ENCODE data around the gene FCRL6. TPM values are rescaled to one million over a fixed set of nuclear protein-coding genes. Genes with fewer than 3 reads are reported as not detected.

FCRL6 gene
- total RNA-seq, 1 donor from 2014 or later, result not detected

DNA sequence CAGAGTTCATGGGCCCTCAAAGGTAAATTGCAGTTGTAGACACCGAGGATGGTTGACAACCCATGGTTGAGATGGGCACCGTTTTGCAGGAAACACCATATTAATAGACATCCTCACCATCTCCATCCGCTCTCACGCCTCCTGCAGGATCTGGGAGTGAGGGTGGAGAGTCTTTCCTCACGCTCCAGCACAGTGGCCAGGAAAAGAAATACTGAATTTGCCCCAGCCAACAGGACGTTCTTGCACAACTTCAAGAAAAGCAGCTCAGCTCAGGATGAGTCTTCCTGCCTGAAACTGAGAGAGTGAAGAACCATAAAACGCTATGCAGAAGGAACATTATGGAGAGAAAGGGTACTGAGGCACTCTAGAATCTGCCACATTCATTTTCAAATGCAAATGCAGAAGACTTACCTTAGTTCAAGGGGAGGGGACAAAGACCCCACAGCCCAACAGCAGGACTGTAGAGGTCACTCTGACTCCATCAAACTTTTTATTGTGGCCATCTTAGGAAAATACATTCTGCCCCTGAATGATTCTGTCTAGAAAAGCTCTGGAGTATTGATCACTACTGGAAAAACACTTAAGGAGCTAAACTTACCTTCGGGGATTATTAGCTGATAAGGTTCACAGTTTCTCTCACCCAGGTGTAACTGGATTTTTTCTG lies 33.8 kb downstream of the FCRL6 start:
- Histone ChIP-seq H3K27me3 (no peaks in the 10 kb centered on the region), H3K9me3 (no peaks in the 10 kb centered on the region), H3K36me3 (peaks cover 0 to 4% of the 10 kb centered on the region in 2 donors), H3K4me1 (no peaks in the 10 kb centered on the region), H3K27ac (no peak overlapping the region), H3K4me3 (no peak overlapping the region)
- TF ChIP-seq, protein P1, sequence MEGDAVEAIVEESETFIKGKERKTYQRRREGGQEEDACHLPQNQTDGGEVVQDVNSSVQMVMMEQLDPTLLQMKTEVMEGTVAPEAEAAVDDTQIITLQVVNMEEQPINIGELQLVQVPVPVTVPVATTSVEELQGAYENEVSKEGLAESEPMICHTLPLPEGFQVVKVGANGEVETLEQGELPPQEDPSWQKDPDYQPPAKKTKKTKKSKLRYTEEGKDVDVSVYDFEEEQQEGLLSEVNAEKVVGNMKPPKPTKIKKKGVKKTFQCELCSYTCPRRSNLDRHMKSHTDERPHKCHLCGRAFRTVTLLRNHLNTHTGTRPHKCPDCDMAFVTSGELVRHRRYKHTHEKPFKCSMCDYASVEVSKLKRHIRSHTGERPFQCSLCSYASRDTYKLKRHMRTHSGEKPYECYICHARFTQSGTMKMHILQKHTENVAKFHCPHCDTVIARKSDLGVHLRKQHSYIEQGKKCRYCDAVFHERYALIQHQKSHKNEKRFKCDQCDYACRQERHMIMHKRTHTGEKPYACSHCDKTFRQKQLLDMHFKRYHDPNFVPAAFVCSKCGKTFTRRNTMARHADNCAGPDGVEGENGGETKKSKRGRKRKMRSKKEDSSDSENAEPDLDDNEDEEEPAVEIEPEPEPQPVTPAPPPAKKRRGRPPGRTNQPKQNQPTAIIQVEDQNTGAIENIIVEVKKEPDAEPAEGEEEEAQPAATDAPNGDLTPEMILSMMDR (IDR thresholded peaks at IDR 0.05), result peak in 1 of 3 experiments; percentile 16
- DNase-seq (ENCODE audit: low spot score in 2 of 2), result no peak
- intact Hi-C loops (cut with DNase I), result no loop called here

DNA sequence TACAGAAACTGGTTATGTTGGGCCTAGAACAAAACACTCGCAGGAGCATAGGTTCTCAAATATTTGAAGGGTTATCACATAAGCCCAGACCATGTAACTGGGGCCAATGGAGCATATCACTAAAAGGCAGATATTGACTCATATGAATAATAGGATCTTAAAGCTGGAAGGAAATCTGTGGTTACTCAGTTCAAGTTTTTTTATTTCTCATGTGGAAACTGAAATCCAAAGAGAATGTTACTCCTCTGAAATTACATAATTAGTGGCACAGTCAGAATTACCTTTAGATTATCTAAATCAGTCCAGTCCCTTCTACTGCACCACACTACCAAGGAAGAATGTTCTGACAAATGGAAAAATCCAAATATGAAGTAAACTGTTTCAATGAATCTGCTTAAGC lies 36.6 kb downstream of the FCRL6 start:
- intact Hi-C loops (cut with DNase I), result no loop called here
- no peak for DNase-seq (ENCODE audit: low spot score in 2 of 2)
- TF ChIP-seq, protein P1 (IDR thresholded peaks at IDR 0.05), result no peak

GRCh38 chr1:159839116-159839849 lies 37.1 kb downstream of the FCRL6 start:
- TF ChIP-seq, protein P1 (IDR thresholded peaks at IDR 0.05), result no peak
- no peaks in the 10 kb centered on the region for H3K27me3 ChIP-seq
- DNase-seq (ENCODE audit: low spot score in 2 of 2), result no peak
- no peaks in the 10 kb centered on the region for H3K4me1 ChIP-seq
- intact Hi-C loops (cut with DNase I), result no loop called here
- H3K36me3 ChIP-seq, result peaks cover 0 to 4% of the 10 kb centered on the region in 2 donors
- no peaks in the 10 kb centered on the region for H3K9me3 ChIP-seq
- H3K27ac ChIP-seq, result no peak overlapping the region
- H3K4me3 ChIP-seq, result no peak overlapping the region

More for the DNA sequence above, 36.6 kb downstream of the FCRL6 start:
- no peak overlapping the region for H3K27ac ChIP-seq
- no peaks in the 10 kb centered on the region for H3K9me3 ChIP-seq
- H3K4me3 ChIP-seq, result no peak overlapping the region
- H3K4me1 ChIP-seq, result no peaks in the 10 kb centered on the region
- no peaks in the 10 kb centered on the region for H3K27me3 ChIP-seq
- H3K36me3 ChIP-seq, result peaks cover 0 to 4% of the 10 kb centered on the region in 2 donors

DNA sequence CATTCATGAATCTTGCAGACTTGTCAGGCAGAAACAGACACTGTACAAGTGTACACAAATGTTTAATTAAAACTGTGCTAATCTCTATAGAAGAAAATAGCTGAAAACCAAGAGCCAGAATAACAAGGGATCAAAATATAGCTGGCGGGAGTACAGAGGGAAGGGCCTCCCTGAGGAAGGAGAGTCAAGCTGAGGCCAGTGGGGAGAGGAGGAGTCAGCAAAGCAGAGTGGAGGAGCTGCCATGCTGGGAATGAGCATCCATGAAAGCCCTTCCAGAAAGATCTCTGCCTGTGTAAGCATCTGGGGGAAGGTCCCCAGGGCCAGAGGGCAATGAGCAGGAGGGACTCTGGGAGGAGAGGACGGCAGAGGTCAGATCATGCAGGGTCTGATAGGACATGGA lies 39.6 kb downstream of the FCRL6 start:
- DNase-seq (ENCODE audit: low spot score in 2 of 2), result no peak
- Histone ChIP-seq H3K27me3 (no peaks in the 10 kb centered on the region), H3K4me1 (no peaks in the 10 kb centered on the region), H3K27ac (no peak overlapping the region), H3K36me3 (no peaks in the 10 kb centered on the region), H3K4me3 (no peak overlapping the region), H3K9me3 (no peaks in the 10 kb centered on the region)
- intact Hi-C loops (cut with DNase I), result no loop called here
- TF ChIP-seq, protein P1 (IDR thresholded peaks at IDR 0.05), result no peak

DNA sequence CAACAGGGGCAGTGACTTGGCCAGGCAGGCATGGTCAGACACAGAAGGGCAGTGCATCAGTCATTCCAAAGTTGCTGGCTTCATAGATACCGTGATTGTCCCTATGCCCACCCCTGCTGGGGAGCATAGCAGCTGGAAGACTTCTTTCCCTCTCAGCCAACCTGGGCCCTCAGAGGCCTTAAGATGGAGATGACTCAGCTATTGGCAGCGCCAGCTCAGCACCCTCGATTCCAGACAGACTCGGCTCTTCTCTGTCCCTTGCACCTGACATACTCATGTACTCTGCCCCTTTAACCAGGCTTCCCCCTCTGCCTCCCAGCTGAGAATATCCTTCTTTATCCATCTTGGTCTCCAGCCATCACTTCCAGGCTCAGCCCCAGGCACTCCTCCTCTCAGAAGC lies 41.3 kb downstream of the FCRL6 start:
- intact Hi-C loops (cut with DNase I), result no loop called here
- H3K9me3 ChIP-seq, result no peaks in the 10 kb centered on the region
- H3K27me3 ChIP-seq, result no peaks in the 10 kb centered on the region
- DNase-seq (ENCODE audit: low spot score in 2 of 2), result no peak
- TF ChIP-seq, protein P1 (IDR thresholded peaks at IDR 0.05), result no peak
- H3K4me3 ChIP-seq, result no peak overlapping the region
- no peaks in the 10 kb centered on the region for H3K36me3 ChIP-seq
- no peaks in the 10 kb centered on the region for H3K4me1 ChIP-seq
- H3K27ac ChIP-seq, result no peak overlapping the region

Measured in ascending aorta (tissue), 2 donors.